C4-2B (cell line): ENCODE data around the gene URB1.

ENCODE experiments used
- H3K27ac ChIP-seq: fragments of 450-650 bp; 2 replicates; pipeline ENCODE4 v1.5.1; 2017
- ZFX ChIP-seq: fragments of 450-650 bp; IDR thresholded peaks from 2 replicates; pipeline ENCODE4 v1.6.1; 2017
- TF ChIP-seq, protein P1 (sequence below): fragments of 450-650 bp; conservative IDR thresholded peaks from 2 replicates; pipeline ENCODE4 v1.5.1; 2017; ENCODE audit warnings: mild to moderate bottlenecking

Gene URB1

DNA sequence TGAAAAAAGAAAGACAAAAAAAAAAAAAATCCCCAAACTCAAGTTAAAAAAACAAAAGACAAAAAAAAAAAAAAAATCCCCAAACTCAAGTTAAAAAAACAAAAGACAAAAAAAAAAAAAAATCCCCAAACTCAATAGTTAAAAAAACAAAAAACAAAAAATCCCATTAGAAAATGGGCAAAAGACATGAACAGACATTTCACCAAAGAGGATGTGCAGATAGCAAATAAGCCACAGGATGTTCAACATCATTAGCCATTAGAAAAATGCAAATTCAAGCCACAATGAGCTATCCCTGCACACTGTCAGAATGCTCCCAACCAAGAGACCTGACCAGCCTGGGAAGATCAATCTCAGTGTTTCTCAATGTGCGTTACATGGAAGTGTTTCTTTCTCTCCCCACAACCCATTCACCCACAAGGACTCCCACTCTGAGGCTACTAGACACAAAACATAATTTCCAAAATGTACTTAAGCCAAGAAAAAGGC, 60.3 kb downstream of the URB1 start:
- no peak overlapping the region for H3K27ac ChIP-seq
- TF ChIP-seq, protein P1, sequence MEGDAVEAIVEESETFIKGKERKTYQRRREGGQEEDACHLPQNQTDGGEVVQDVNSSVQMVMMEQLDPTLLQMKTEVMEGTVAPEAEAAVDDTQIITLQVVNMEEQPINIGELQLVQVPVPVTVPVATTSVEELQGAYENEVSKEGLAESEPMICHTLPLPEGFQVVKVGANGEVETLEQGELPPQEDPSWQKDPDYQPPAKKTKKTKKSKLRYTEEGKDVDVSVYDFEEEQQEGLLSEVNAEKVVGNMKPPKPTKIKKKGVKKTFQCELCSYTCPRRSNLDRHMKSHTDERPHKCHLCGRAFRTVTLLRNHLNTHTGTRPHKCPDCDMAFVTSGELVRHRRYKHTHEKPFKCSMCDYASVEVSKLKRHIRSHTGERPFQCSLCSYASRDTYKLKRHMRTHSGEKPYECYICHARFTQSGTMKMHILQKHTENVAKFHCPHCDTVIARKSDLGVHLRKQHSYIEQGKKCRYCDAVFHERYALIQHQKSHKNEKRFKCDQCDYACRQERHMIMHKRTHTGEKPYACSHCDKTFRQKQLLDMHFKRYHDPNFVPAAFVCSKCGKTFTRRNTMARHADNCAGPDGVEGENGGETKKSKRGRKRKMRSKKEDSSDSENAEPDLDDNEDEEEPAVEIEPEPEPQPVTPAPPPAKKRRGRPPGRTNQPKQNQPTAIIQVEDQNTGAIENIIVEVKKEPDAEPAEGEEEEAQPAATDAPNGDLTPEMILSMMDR: no peak
- no peak for TF ChIP-seq ZFX

GRCh38 chr21:32331444-32332305, 61.1 kb downstream of the URB1 start:
- TF ChIP-seq, protein P1: no peak
- no peak for TF ChIP-seq ZFX
- no peak overlapping the region for H3K27ac ChIP-seq

DNA sequence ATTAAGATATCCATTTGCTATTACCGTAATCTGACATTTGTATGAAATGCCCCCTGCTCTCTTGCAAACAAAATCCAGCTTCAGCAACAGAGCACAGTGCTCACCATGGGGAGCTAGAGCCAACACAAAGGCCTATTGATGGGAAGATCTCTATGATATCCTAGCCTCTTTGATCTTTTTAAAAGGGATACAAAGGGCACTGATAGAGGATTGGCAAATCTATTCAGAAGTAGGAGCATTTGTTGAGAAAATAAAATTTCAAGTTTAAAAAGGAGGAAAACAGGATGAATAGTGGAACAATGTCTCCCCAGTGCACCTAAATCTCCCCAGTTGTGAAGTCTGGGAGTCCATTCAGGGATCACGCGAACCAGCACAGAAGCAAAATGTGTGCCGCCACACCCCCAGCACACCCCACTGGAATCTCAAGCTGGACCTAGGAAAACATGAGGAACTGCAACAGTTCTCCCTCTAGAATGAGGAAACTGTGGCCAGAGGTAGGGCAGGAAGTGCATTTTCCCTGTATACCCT, 62.0 kb downstream of the URB1 start:
- no peak for TF ChIP-seq ZFX
- TF ChIP-seq, protein P1: no peak
- H3K27ac ChIP-seq: no peak overlapping the region

- no peak overlapping the region for H3K27ac ChIP-seq
- TF ChIP-seq, protein P1: no peak
- no peak for TF ChIP-seq ZFX
Measured at GRCh38 chr21:32329776-32330175, 63.0 kb downstream of the URB1 start.

DNA sequence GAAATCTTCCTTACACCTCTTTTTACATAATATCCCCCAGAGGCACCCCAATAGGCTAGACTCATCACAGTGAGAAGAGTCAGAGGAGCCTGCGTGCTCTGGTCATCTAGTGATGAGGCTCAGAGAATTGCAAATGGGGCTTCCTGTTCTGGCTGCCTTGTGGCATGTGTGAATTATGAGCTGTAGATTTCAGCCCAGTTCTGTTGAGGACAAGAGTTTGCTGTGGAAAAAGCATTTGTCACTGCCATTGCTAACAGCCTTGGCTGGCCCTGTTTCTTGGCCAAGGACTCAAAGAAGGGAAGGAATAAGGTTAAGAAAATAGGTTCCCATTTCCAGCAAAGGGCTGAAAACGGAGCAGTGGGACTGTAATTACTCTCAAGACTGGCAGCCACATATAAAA, 63.5 kb downstream of the URB1 start:
- H3K27ac ChIP-seq: no peak overlapping the region
- TF ChIP-seq, protein P1: no peak
- TF ChIP-seq ZFX: no peak

DNA sequence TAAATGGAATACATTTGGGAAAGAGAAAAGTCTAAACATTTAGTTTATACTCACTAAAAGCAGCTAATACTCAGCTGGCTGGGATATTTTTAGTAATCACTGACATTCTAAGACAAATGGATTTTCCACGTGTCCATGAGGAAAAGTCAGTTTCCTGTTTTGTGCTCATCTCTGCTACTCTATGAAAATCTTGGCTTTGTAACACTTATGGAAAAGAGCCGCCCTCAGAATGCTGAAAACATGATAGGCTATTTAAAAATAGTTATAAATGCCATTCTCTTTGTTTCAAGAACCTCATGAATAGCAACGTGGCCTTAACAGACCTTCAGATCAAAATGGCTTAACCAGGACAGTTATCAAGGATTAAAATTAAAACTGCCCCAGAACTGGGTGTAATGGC, 64.2 kb downstream of the URB1 start:
- TF ChIP-seq ZFX: no peak
- TF ChIP-seq, protein P1: no peak
- H3K27ac ChIP-seq: no peak overlapping the region

DNA sequence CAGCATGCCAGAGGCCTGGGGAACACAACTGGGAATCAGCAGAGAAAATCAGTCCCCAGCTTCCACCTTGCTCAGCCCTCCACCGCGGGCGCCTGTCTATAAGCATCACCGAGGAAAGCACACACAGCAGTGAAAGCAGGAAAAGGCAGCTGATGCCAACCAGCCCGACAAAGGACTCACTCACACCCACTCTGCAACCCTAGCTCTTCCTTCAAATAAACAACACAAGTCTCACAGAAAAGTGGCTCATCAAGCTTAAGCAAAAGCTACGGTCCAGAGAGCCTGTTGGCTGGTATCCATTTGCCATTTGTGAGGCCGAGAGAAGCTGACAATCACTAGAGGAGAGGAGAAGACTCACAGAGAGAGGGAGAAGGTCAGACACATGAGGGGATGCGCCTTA, 67.1 kb downstream of the URB1 start:
- TF ChIP-seq ZFX: no peak
- TF ChIP-seq, protein P1: no peak
- H3K27ac ChIP-seq: no peak overlapping the region
